Measurements from ENCODE around the gene ASCL5.

DNA sequence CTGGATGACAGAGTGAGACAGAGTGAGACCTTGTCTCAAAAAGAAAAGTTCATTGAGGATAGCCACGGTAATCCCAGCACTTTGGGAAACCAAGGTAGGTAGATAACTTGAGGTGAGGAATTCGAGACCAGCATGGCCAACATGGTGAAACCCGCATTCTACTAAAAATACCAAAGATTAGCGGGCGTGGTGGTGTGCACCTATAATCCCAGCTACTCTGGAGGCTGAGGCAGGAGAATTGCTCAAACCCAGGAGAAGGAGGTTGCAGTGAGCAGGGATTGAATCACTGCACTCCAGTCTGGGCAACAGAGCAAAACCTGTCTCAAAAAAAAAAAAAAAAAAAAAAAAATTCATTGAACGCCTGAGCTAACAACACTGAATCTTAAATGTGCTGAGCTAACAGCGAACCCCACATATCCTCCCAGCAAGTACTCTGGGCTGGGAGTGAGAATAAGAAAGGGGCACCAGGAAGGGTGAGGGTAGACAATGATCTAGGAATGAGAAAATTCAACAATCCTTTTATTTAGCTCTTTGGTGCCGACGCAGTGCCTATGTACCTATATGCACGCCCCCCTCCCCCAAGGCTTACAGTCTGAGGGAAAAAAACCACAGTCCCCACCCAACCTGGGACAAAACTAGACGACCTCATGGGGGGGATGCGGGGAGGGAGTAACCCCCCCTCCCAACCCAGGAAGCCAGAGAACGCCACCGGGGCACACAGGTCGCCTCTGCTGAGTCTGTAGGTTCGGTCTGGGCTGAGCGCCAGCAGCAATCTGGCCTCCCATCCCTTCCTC is 13.3 kb downstream of the ASCL5 start:
- TF ChIP-seq, protein P1, sequence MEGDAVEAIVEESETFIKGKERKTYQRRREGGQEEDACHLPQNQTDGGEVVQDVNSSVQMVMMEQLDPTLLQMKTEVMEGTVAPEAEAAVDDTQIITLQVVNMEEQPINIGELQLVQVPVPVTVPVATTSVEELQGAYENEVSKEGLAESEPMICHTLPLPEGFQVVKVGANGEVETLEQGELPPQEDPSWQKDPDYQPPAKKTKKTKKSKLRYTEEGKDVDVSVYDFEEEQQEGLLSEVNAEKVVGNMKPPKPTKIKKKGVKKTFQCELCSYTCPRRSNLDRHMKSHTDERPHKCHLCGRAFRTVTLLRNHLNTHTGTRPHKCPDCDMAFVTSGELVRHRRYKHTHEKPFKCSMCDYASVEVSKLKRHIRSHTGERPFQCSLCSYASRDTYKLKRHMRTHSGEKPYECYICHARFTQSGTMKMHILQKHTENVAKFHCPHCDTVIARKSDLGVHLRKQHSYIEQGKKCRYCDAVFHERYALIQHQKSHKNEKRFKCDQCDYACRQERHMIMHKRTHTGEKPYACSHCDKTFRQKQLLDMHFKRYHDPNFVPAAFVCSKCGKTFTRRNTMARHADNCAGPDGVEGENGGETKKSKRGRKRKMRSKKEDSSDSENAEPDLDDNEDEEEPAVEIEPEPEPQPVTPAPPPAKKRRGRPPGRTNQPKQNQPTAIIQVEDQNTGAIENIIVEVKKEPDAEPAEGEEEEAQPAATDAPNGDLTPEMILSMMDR (IDR thresholded peaks at IDR 0.05), result no peak
- no peak for TF ChIP-seq POLR2A (IDR thresholded peaks at IDR 0.05)
